ENCODE data around the gene WWTR1. TPM values are rescaled to one million over a fixed set of nuclear protein-coding genes. Genes with fewer than 3 reads are reported as not detected.

The WWTR1 gene
- total RNA-seq, 1 donor from 2014 or later: 34.4 TPM

GRCh38 chr3:149655826-149656574, 1.8 kb downstream of the WWTR1 start:
- H3K27me3 ChIP-seq (ENCODE audit: control insufficient read depth in 3 of 3, insufficient read depth in 3 of 3, low read length in 3 of 3): no peaks in the 10 kb centered on the region
- peaks cover 15 to 37% (median 28%) of the 10 kb centered on the region in 3 donors for H3K4me1 ChIP-seq (ENCODE audit: control insufficient read depth in 3 of 3, insufficient read depth in 3 of 3, low read length in 3 of 3)
- H3K4me3 ChIP-seq (ENCODE audit: low read length in 3 of 3): peak overlapping the region; percentile 89 to 95 (median 92)
- H3K9me3 ChIP-seq (ENCODE audit: control insufficient read depth in 3 of 3, low read length in 3 of 3): no peaks in the 10 kb centered on the region
- peak overlapping the region; percentile 99 for H3K27ac ChIP-seq (ENCODE audit: low read depth, low read length)
- H3K9ac ChIP-seq (ENCODE audit: low read depth in 1 of 3, low read length in 3 of 3): peak overlapping the region; percentile 90 to 98 (median 96)
- peaks cover 0 to 8% (median 0%) of the 10 kb centered on the region in 3 donors for H3K36me3 ChIP-seq (ENCODE audit: control insufficient read depth in 3 of 3, insufficient read depth in 3 of 3, low read length in 3 of 3)

GRCh38 chr3:149654188-149654601, 3.6 kb downstream of the WWTR1 start:
- Histone ChIP-seq H3K4me3 (ENCODE audit: low read length in 3 of 3) (peak overlapping the region in 2 of 3 donors; percentile 1 to 17), H3K4me1 (ENCODE audit: control insufficient read depth in 3 of 3, insufficient read depth in 3 of 3, low read length in 3 of 3) (peaks cover 15 to 43% (median 32%) of the 10 kb centered on the region in 3 donors), H3K27ac (ENCODE audit: low read depth, low read length) (peak overlapping the region; percentile 13), H3K27me3 (ENCODE audit: control insufficient read depth in 3 of 3, insufficient read depth in 3 of 3, low read length in 3 of 3) (no peaks in the 10 kb centered on the region), H3K9ac (ENCODE audit: low read depth in 1 of 3, low read length in 3 of 3) (no peak overlapping the region), H3K9me3 (ENCODE audit: control insufficient read depth in 3 of 3, low read length in 3 of 3) (no peaks in the 10 kb centered on the region), H3K36me3 (ENCODE audit: control insufficient read depth in 3 of 3, insufficient read depth in 3 of 3, low read length in 3 of 3) (peaks cover 0 to 8% (median 0%) of the 10 kb centered on the region in 3 donors)

- H3K4me3 ChIP-seq (ENCODE audit: low read length in 3 of 3): no peak overlapping the region
- H3K36me3 ChIP-seq (ENCODE audit: control insufficient read depth in 3 of 3, insufficient read depth in 3 of 3, low read length in 3 of 3): peaks cover 0 to 8% (median 0%) of the 10 kb centered on the region in 3 donors
- no peaks in the 10 kb centered on the region for H3K27me3 ChIP-seq (ENCODE audit: control insufficient read depth in 3 of 3, insufficient read depth in 3 of 3, low read length in 3 of 3)
- H3K9me3 ChIP-seq (ENCODE audit: control insufficient read depth in 3 of 3, low read length in 3 of 3): no peaks in the 10 kb centered on the region
- no peak overlapping the region for H3K9ac ChIP-seq (ENCODE audit: low read depth in 1 of 3, low read length in 3 of 3)
- H3K27ac ChIP-seq (ENCODE audit: low read depth, low read length): peak overlapping the region; percentile 13
- peaks cover 10 to 39% (median 28%) of the 10 kb centered on the region in 3 donors for H3K4me1 ChIP-seq (ENCODE audit: control insufficient read depth in 3 of 3, insufficient read depth in 3 of 3, low read length in 3 of 3)
Measured at GRCh38 chr3:149653564-149653963, 4.3 kb downstream of the WWTR1 start.

- Histone ChIP-seq H3K4me1 (ENCODE audit: control insufficient read depth in 3 of 3, insufficient read depth in 3 of 3, low read length in 3 of 3) (peaks cover 9 to 44% (median 28%) of the 10 kb centered on the region in 3 donors), H3K9me3 (ENCODE audit: control insufficient read depth in 3 of 3, low read length in 3 of 3) (no peaks in the 10 kb centered on the region), H3K9ac (ENCODE audit: low read depth in 1 of 3, low read length in 3 of 3) (no peak overlapping the region), H3K27ac (ENCODE audit: low read depth, low read length) (no peak overlapping the region), H3K4me3 (ENCODE audit: low read length in 3 of 3) (no peak overlapping the region), H3K36me3 (ENCODE audit: control insufficient read depth in 3 of 3, insufficient read depth in 3 of 3, low read length in 3 of 3) (peaks cover 0 to 8% (median 0%) of the 10 kb centered on the region in 3 donors), H3K27me3 (ENCODE audit: control insufficient read depth in 3 of 3, insufficient read depth in 3 of 3, low read length in 3 of 3) (no peaks in the 10 kb centered on the region)
Measured at GRCh38 chr3:149653136-149653535, 4.7 kb downstream of the WWTR1 start.

- Histone ChIP-seq H3K4me1 (ENCODE audit: control insufficient read depth in 3 of 3, insufficient read depth in 3 of 3, low read length in 3 of 3) (peaks cover 3 to 32% (median 21%) of the 10 kb centered on the region in 3 donors), H3K9ac (ENCODE audit: low read depth in 1 of 3, low read length in 3 of 3) (no peak overlapping the region), H3K9me3 (ENCODE audit: control insufficient read depth in 3 of 3, low read length in 3 of 3) (no peaks in the 10 kb centered on the region), H3K4me3 (ENCODE audit: low read length in 3 of 3) (no peak overlapping the region), H3K27ac (ENCODE audit: low read depth, low read length) (no peak overlapping the region), H3K27me3 (ENCODE audit: control insufficient read depth in 3 of 3, insufficient read depth in 3 of 3, low read length in 3 of 3) (no peaks in the 10 kb centered on the region), H3K36me3 (ENCODE audit: control insufficient read depth in 3 of 3, insufficient read depth in 3 of 3, low read length in 3 of 3) (peaks cover 0 to 13% (median 5%) of the 10 kb centered on the region in 3 donors)
Measured at GRCh38 chr3:149650828-149651227, 7.0 kb downstream of the WWTR1 start.

- Histone ChIP-seq H3K9ac (ENCODE audit: low read depth in 1 of 3, low read length in 3 of 3) (peak overlapping the region in 2 of 3 donors; percentile 10 to 16), H3K27me3 (ENCODE audit: control insufficient read depth in 3 of 3, insufficient read depth in 3 of 3, low read length in 3 of 3) (no peaks in the 10 kb centered on the region), H3K9me3 (ENCODE audit: control insufficient read depth in 3 of 3, low read length in 3 of 3) (no peaks in the 10 kb centered on the region), H3K27ac (ENCODE audit: low read depth, low read length) (no peak overlapping the region), H3K4me3 (ENCODE audit: low read length in 3 of 3) (peak overlapping the region in 1 of 3 donors; percentile 56), H3K4me1 (ENCODE audit: control insufficient read depth in 3 of 3, insufficient read depth in 3 of 3, low read length in 3 of 3) (peaks cover 0 to 22% (median 16%) of the 10 kb centered on the region in 3 donors), H3K36me3 (ENCODE audit: control insufficient read depth in 3 of 3, insufficient read depth in 3 of 3, low read length in 3 of 3) (peaks cover 0 to 10% (median 5%) of the 10 kb centered on the region in 3 donors)
Measured at GRCh38 chr3:149648525-149648924, 9.3 kb downstream of the WWTR1 start.

GRCh38 chr3:149647812-149648211, 10.0 kb downstream of the WWTR1 start:
- Histone ChIP-seq H3K27ac (ENCODE audit: low read depth, low read length) (no peak overlapping the region), H3K9me3 (ENCODE audit: control insufficient read depth in 3 of 3, low read length in 3 of 3) (no peaks in the 10 kb centered on the region), H3K36me3 (ENCODE audit: control insufficient read depth in 3 of 3, insufficient read depth in 3 of 3, low read length in 3 of 3) (peaks cover 0 to 10% (median 5%) of the 10 kb centered on the region in 3 donors), H3K4me3 (ENCODE audit: low read length in 3 of 3) (no peak overlapping the region), H3K27me3 (ENCODE audit: control insufficient read depth in 3 of 3, insufficient read depth in 3 of 3, low read length in 3 of 3) (no peaks in the 10 kb centered on the region), H3K9ac (ENCODE audit: low read depth in 1 of 3, low read length in 3 of 3) (no peak overlapping the region), H3K4me1 (ENCODE audit: control insufficient read depth in 3 of 3, insufficient read depth in 3 of 3, low read length in 3 of 3) (peaks cover 0 to 22% (median 19%) of the 10 kb centered on the region in 3 donors)

- no peak overlapping the region for H3K27ac ChIP-seq (ENCODE audit: low read depth, low read length)
- peaks cover 0 to 22% (median 19%) of the 10 kb centered on the region in 3 donors for H3K4me1 ChIP-seq (ENCODE audit: control insufficient read depth in 3 of 3, insufficient read depth in 3 of 3, low read length in 3 of 3)
- no peaks in the 10 kb centered on the region for H3K9me3 ChIP-seq (ENCODE audit: control insufficient read depth in 3 of 3, low read length in 3 of 3)
- peaks cover 0 to 10% (median 5%) of the 10 kb centered on the region in 3 donors for H3K36me3 ChIP-seq (ENCODE audit: control insufficient read depth in 3 of 3, insufficient read depth in 3 of 3, low read length in 3 of 3)
- H3K9ac ChIP-seq (ENCODE audit: low read depth in 1 of 3, low read length in 3 of 3): no peak overlapping the region
- H3K4me3 ChIP-seq (ENCODE audit: low read length in 3 of 3): no peak overlapping the region
- H3K27me3 ChIP-seq (ENCODE audit: control insufficient read depth in 3 of 3, insufficient read depth in 3 of 3, low read length in 3 of 3): no peaks in the 10 kb centered on the region
Measured at GRCh38 chr3:149647285-149647684, 10.5 kb downstream of the WWTR1 start.

- no peak overlapping the region for H3K27ac ChIP-seq (ENCODE audit: low read depth, low read length)
- no peaks in the 10 kb centered on the region for H3K9me3 ChIP-seq (ENCODE audit: control insufficient read depth in 3 of 3, low read length in 3 of 3)
- H3K27me3 ChIP-seq (ENCODE audit: control insufficient read depth in 3 of 3, insufficient read depth in 3 of 3, low read length in 3 of 3): no peaks in the 10 kb centered on the region
- H3K36me3 ChIP-seq (ENCODE audit: control insufficient read depth in 3 of 3, insufficient read depth in 3 of 3, low read length in 3 of 3): peaks cover 0 to 7% (median 5%) of the 10 kb centered on the region in 3 donors
- no peak overlapping the region for H3K4me3 ChIP-seq (ENCODE audit: low read length in 3 of 3)
- H3K9ac ChIP-seq (ENCODE audit: low read depth in 1 of 3, low read length in 3 of 3): no peak overlapping the region
- H3K4me1 ChIP-seq (ENCODE audit: control insufficient read depth in 3 of 3, insufficient read depth in 3 of 3, low read length in 3 of 3): peaks cover 0 to 22% (median 20%) of the 10 kb centered on the region in 3 donors
Measured at GRCh38 chr3:149646181-149646766, 11.6 kb downstream of the WWTR1 start.

- H3K4me3 ChIP-seq (ENCODE audit: low read length in 3 of 3): no peak overlapping the region
- H3K27me3 ChIP-seq (ENCODE audit: control insufficient read depth in 3 of 3, insufficient read depth in 3 of 3, low read length in 3 of 3): no peaks in the 10 kb centered on the region
- no peak overlapping the region for H3K27ac ChIP-seq (ENCODE audit: low read depth, low read length)
- H3K4me1 ChIP-seq (ENCODE audit: control insufficient read depth in 3 of 3, insufficient read depth in 3 of 3, low read length in 3 of 3): peaks cover 0 to 18% (median 16%) of the 10 kb centered on the region in 3 donors
- no peak overlapping the region for H3K9ac ChIP-seq (ENCODE audit: low read depth in 1 of 3, low read length in 3 of 3)
- peaks cover 0 to 5% (median 5%) of the 10 kb centered on the region in 3 donors for H3K36me3 ChIP-seq (ENCODE audit: control insufficient read depth in 3 of 3, insufficient read depth in 3 of 3, low read length in 3 of 3)
- H3K9me3 ChIP-seq (ENCODE audit: control insufficient read depth in 3 of 3, low read length in 3 of 3): no peaks in the 10 kb centered on the region
Measured at GRCh38 chr3:149643963-149644362, 13.9 kb downstream of the WWTR1 start.
